GM19099 (cell line): ENCODE data around the gene NAGPA.

ENCODE experiments used
- POLR2A ChIP-seq: IDR thresholded peaks from 3 replicates; pipeline ENCODE4 v1.6.1; 2011; ENCODE audit warnings: low read depth; ENCODE audit not compliant: insufficient read length; ENCODE audit errors: extremely low read depth

The NAGPA gene

GRCh38 chr16:5036228-5037156 is 2.8 kb upstream of the NAGPA start:
- no peak for TF ChIP-seq POLR2A

- TF ChIP-seq POLR2A = no peak
These were observed 2.1 kb upstream of the NAGPA start for GRCh38 chr16:5035909-5036227.

DNA sequence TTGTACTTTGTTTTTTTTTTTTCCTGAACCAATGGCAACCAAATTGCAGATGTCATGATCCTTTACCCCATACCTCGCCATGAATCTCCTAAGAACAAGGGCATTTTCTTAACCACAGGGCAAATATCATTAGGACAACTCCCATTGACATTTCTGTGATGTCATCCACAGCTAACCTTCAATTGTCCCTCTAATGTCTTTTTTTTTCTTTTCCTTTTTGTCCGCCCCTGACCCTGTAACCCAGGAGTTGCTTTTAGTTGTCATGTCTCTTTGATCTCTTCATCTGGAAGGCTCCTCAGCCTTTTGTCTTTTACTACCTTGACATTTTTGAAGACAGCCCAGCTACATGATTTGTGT is 410 bp upstream of the NAGPA start:
- TF ChIP-seq POLR2A = no peak

DNA sequence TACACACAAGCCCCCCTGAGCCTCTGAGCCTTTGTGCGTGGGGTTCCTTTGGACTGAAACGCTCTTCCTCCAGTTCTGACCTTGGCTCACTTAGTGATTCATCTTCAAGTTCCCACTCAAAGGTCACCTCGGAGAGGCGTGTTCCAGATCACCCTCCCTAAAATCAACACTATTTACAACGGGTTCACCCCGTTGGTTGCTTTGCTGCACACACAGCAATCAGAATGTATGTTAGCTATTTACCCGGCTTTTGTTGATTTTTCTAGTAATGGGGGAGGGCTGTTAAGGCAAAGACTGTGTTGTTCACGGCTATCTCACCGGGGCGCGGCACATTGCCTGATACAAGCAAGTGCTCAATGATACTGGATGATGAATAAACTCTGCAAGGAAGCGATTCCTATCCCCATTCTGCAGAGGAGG is 977 bp downstream of the NAGPA start:
- no peak for TF ChIP-seq POLR2A

DNA sequence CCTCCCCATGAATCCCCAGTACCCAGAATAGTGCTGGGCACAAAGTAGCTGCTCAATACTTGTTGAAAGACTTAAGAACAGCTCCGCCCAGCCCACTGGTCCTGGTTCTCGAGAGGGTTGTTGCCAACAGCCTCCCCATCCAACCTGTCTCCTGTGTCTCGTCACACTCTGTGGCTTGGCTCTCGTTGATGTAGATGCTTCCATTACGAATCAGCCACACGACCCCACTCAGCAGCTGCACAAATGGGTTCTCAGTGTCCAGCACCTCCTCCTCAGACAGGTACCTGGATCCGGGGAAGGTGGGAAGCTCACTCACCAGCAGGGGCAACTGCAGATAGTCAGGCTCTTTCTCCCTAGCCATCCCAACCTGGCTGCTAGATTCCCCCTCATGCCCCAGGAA is 2.1 kb downstream of the NAGPA start:
- TF ChIP-seq POLR2A = no peak

DNA sequence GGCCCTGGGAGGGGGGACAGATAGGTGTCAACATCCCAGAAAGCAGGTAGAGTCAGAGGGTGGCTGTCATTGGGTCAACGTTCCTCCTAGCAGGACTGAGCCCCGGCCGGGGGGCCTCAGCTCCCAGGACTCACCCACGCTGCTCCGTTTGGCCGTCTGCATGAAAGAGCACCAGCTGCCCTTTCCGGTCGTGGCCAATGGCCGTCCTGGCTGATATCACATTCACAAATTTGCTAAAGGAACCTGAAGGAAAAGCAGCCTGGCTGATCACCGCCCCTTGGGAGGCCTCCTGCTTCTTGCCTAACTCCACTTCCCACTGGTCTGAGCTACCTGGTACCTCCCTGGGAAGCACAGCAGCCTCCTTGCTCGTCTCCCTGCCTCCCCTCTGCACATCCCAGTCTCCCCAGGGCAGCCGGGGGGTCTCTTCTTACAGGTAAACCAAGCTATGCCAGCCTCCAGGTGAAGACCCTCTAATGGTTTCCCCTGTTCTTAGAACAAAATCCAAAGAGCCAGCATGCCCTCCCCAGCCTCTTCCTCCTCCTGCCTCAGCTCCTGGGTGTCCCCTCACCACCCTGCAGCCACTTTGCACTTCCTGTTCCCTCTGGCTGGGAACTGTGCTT is 3.4 kb downstream of the NAGPA start:
- no peak for TF ChIP-seq POLR2A

GRCh38 chr16:5028950-5029475 is 4.7 kb downstream of the NAGPA start:
- TF ChIP-seq POLR2A = no peak

- no peak for TF ChIP-seq POLR2A
These were observed 6.0 kb downstream of the NAGPA start for GRCh38 chr16:5027575-5028235.

GRCh38 chr16:5027086-5027485 is 6.6 kb downstream of the NAGPA start:
- TF ChIP-seq POLR2A = no peak

- no peak for TF ChIP-seq POLR2A
These were observed 7.1 kb downstream of the NAGPA start for GRCh38 chr16:5026664-5027063.

GRCh38 chr16:5025171-5025632 is 8.5 kb downstream of the NAGPA start:
- no peak for TF ChIP-seq POLR2A

DNA sequence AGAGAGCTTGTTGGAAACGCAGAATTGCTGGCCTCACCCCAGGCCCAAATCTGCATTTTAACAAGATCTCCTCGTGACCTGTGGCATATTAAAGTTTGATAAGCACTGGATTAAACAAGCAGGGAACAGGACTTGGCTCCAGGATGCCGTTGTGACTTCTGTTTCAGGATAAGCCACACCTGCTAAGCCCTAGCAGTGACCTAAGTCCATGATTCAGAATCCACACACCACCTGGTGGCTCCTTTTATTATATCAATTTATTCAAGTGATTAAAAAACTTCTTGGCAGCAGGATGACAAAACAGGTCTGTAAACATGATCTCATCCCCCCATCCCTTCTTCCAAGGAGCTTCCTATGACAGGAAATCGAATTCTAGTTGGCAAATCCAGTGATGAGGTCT is 9.1 kb downstream of the NAGPA start:
- no peak for TF ChIP-seq POLR2A

DNA sequence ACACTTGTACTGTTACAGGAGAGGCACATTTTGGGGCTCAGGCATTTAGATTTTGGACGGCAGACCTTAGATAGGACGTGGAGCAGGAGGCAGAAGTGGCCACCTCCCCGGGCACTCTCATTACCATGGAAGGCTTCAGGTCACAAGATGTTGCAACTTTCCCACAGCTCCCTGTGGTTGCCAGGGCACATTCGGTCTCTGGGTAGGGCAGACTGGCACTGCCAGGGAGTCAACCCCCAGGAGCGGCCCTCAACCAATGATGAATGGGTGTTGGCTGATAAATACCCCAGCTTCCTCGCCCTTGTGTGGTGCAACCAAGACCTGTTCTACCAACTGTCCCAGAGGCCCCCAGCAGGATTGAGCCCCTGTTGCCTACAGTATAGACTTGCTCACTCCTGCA is 11.2 kb downstream of the NAGPA start:
- TF ChIP-seq POLR2A = no peak

DNA sequence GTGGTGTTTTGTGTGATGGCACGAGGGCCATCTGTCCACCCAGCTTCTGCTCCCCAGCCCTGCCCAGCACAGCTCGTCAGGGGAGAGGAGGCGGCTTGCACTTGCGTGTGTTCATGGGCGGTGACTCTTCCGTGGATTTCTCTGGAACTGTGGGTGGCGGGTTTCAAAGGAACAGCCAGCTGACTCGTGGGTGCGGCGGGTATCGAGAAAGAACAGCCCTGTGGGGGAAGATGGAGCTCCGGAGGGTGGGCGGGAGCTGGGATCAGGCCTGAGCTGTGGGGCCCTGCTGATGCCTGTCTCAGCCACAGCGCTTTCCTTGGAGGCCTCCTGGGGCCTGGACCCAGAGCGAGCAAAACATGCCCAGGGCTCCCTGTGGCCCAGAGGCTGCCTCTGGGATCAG is 13.2 kb downstream of the NAGPA start:
- TF ChIP-seq POLR2A = no peak

GRCh38 chr16:5019775-5020174 is 14.0 kb downstream of the NAGPA start:
- no peak for TF ChIP-seq POLR2A

DNA sequence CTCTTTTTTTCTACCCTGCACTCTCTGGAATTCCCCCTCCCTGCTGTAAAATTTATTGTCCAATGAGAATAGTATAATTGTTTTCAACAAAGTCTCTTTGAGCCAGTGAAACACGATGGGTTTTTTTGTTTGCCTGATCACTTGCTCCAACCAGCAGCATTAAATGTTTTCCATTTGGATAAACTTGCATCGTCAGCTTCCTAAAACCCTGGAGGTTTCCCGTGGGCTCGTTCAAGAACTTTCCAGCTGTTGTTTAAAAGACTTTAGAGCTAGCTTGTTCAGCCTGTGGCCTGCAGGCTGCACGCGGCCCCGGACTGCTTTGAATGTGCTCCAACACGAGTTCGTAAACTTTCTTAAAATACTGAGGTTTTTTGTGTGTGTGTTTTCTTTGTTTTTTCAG is 14.9 kb downstream of the NAGPA start:
- no peak for TF ChIP-seq POLR2A

GRCh38 chr16:5017678-5017969 is 16.1 kb downstream of the NAGPA start:
- TF ChIP-seq POLR2A = no peak
